GM12891 (cell line): ENCODE results near the gene SLCO3A1.

Experiments
- PAX5 ChIP-seq: IDR thresholded peaks from 2 replicates; pipeline ENCODE4 v1.6.1; 2011; ENCODE audit warnings: low read length, moderate library complexity, mild to moderate bottlenecking; ENCODE audit not compliant: insufficient read depth, severe bottlenecking
- POLR2A ChIP-seq: IDR thresholded peaks from 2 replicates; pipeline ENCODE4 v1.6.1; 2011; ENCODE audit warnings: low read depth, low read length, control low read depth
- POLR2AphosphoS5 ChIP-seq: IDR thresholded peaks from 2 replicates; pipeline ENCODE4 v1.6.1; 2011; ENCODE audit warnings: low read depth, low read length, control low read depth
- POU2F2 ChIP-seq: IDR thresholded peaks from 2 replicates; pipeline ENCODE4 v1.6.1; 2011; ENCODE audit warnings: low read depth, mild to moderate bottlenecking, control low read depth, low read length, moderate library complexity
- SPI1 ChIP-seq: IDR thresholded peaks from 2 replicates; pipeline ENCODE4 v1.6.1; 2011; ENCODE audit warnings: low read depth, low read length, control low read depth
- TAF1 ChIP-seq: IDR thresholded peaks from 2 replicates; pipeline ENCODE4 v1.6.1; 2011; ENCODE audit warnings: low read depth, low read length, control low read depth

DNA sequence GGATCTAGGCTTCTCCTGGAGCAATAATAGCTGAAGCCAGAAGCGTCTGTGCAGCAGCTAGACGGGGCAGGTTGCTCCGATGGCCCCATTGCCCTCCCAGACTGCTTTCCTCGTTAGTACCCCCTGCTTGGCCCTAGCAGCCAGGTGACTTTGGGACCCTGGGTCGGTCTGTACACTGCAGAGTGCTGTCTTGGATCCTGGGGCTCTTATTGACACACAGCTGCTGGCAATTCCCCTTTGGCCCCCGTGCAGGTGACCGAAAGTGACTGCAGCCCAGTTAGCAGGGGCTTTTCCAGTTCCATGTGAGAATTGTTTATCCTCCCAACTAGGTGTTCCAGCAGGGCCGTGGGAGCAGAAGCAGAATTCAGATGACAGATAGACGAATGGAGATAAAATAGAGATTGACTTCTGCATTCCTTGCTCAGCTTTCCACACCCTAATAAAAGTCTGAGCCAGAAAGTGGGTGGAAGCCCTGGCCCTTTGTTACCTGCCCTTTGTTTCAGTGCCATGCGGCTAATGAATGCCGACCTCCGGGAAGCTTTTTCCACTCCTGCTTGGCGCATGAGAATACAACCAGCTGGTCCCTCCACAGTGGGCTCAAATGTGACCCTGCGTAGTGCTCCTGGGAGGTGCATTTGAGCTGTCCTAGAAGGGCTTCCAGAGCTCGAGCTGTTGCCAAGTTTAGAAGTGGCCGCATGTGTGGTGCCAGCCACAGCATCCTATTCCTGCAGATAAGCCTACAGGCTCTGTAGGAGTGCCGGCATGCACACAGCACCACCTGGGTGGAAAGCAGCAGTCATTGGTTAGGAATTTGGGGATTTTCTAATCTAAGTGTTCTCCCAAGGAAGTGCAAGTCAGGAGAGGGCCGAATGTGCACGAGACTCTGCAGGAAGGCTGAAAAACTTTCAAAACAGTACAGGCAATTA lies 94.4 kb downstream of the SLCO3A1 start:
- TF ChIP-seq POLR2AphosphoS5 = no peak
- no peak for TF ChIP-seq TAF1
- TF ChIP-seq POLR2A = no peak
- TF ChIP-seq POU2F2 = no peak
- TF ChIP-seq PAX5 = no peak
- no peak for TF ChIP-seq SPI1
